Hepatocyte (in vitro differentiated cells): Measurements from ENCODE around the gene LITAF. TPM values are rescaled to one million over a fixed set of nuclear protein-coding genes. Genes with fewer than 3 reads are reported as not detected.

ENCODE experiments used
- DNase-seq: peaks from one replicate; pipeline ENCODE4 v3.0.0-alpha.2; 2016; ENCODE audit warnings: low spot score
- H2AFZ ChIP-seq: fragments of 200-600 bp; sonication (generic); 2 replicates; pipeline ENCODE4 v1.6.0; 2016; ENCODE audit warnings: antibody characterized with exemption, mild to moderate bottlenecking
- H3K27ac ChIP-seq: fragments of 200-600 bp; sonication (generic); 2 replicates; pipeline ENCODE4 v1.5.1; 2016; ENCODE audit warnings: mild to moderate bottlenecking
- H3K27me3 ChIP-seq: fragments of 200-600 bp; sonication (generic); 2 replicates; pipeline ENCODE4 v1.6.1; 2016
- H3K36me3 ChIP-seq: fragments of 200-600 bp; sonication (generic); replicated peaks from 2 replicates; pipeline ENCODE4 v1.5.1; 2016; ENCODE audit warnings: low read depth; ENCODE audit not compliant: insufficient read depth
- H3K4me1 ChIP-seq: fragments of 200-600 bp; sonication (generic); 2 replicates; pipeline ENCODE4 v1.5.1; 2016; ENCODE audit warnings: mild to moderate bottlenecking, moderate library complexity; ENCODE audit not compliant: insufficient read depth
- H3K4me2 ChIP-seq: fragments of 200-600 bp; sonication (generic); 2 replicates; pipeline ENCODE4 v1.6.0; 2016
- H3K4me3 ChIP-seq: fragments of 200-600 bp; sonication (generic); 2 replicates; pipeline ENCODE4 v1.5.1; 2016; ENCODE audit warnings: mild to moderate bottlenecking
- H3K79me2 ChIP-seq: fragments of 200-600 bp; sonication (generic); 2 replicates; pipeline ENCODE4 v1.6.0; 2017; ENCODE audit warnings: mild to moderate bottlenecking
- H3K9me2 ChIP-seq: fragments of 200-600 bp; sonication (generic); replicated peaks from 2 replicates; pipeline ENCODE4 v1.6.0; 2017; ENCODE audit warnings: mild to moderate bottlenecking; ENCODE audit not compliant: insufficient read depth
- H3K9me3 ChIP-seq: fragments of 200-600 bp; sonication (generic); 2 replicates; pipeline ENCODE4 v1.5.1; 2016; ENCODE audit warnings: low read depth, mild to moderate bottlenecking
- H4K20me1 ChIP-seq: fragments of 200-600 bp; sonication (generic); 2 replicates; pipeline ENCODE4 v1.6.0; 2016; ENCODE audit warnings: mild to moderate bottlenecking; ENCODE audit not compliant: insufficient read depth, poor library complexity, severe bottlenecking
- CTCF ChIP-seq: fragments of 200-600 bp; sonication (generic); IDR thresholded peaks from 2 replicates; pipeline ENCODE4 v1.5.1; 2016; ENCODE audit warnings: antibody characterized with exemption, mild to moderate bottlenecking; ENCODE audit not compliant: poor library complexity
- EZH2 ChIP-seq: fragments of 200-600 bp; sonication (generic); IDR thresholded peaks from 2 replicates; pipeline ENCODE4 v1.6.1; 2016; ENCODE audit warnings: antibody characterized with exemption, mild to moderate bottlenecking, borderline replicate concordance
- EZH2phosphoT487 ChIP-seq: fragments of 200-600 bp; sonication (generic); IDR thresholded peaks from one replicate; pipeline ENCODE4 v1.6.1; 2018; ENCODE audit warnings: antibody characterized with exemption, mild to moderate bottlenecking, low read depth, moderate library complexity; ENCODE audit not compliant: unreplicated experiment, severe bottlenecking
- WGBS: methylation state at CpG from one replicate; pipeline ENCODE4 v1.1.6; 2016; ENCODE audit warnings: low lambda C conversion rate; ENCODE audit errors: missing lambda C conversion rate; 5-methylcytosine and 5-hydroxymethylcytosine counted together
- polyA plus RNA-seq: library from polyadenylated mRNA; unstranded; fragments of >200 nt; fragmentation: Nextera tagmentation; extraction: Ambion mirVana; gene quantifications from 2 replicates; pipeline ENCODE4 v1.2.1, GENCODE V29; 2016
- total RNA-seq: library from RNA; depleted of rRNA; stranded (reverse); fragments of >200 nt; gene quantifications from 2 replicates; pipeline ENCODE4 v1.2.3, GENCODE V29; 2014

Gene LITAF
- total and polyA plus RNA-seq, 2 experiments from 2014 or later = 65.6 to 134 TPM

- WGBS = 62% methylated on average over 20 of the region's 20 CpGs
- peak; percentile 48 for DNase-seq
- H3K79me2 ChIP-seq = no peaks in the 10 kb centered on the region
- no peaks in the 10 kb centered on the region for H3K36me3 ChIP-seq
- peaks cover 14% of the 10 kb centered on the region for H3K4me1 ChIP-seq
- H3K27ac ChIP-seq = peak overlapping the region; percentile 65
- H3K9me3 ChIP-seq = no peaks in the 10 kb centered on the region
- no peak overlapping the region for H3K4me2 ChIP-seq
- H3K27me3 ChIP-seq = no peaks in the 10 kb centered on the region
- H3K4me3 ChIP-seq = no peak overlapping the region
- no peak overlapping the region for H2AFZ ChIP-seq
- H3K9me2 ChIP-seq = no peaks in the 10 kb centered on the region
- TF ChIP-seq EZH2 (no peak), CTCF (no peak), EZH2phosphoT487 (no peak)
- no peaks in the 10 kb centered on the region for H4K20me1 ChIP-seq
These were observed 26.9 kb upstream of the LITAF start for GRCh38 chr16:11613381-11614303.

- H3K27ac ChIP-seq = peak overlapping the region; percentile 65
- H3K36me3 ChIP-seq = no peaks in the 10 kb centered on the region
- H3K27me3 ChIP-seq = no peaks in the 10 kb centered on the region
- 85% methylated on average over 5 of the region's 5 CpGs for WGBS
- no peak for DNase-seq
- H3K79me2 ChIP-seq = no peaks in the 10 kb centered on the region
- TF ChIP-seq EZH2 (no peak), EZH2phosphoT487 (no peak)
- no peak overlapping the region for H3K4me2 ChIP-seq
- H2AFZ ChIP-seq = no peak overlapping the region
- peaks cover 14% of the 10 kb centered on the region for H3K4me1 ChIP-seq
- H3K4me3 ChIP-seq = no peak overlapping the region
- no peaks in the 10 kb centered on the region for H4K20me1 ChIP-seq
- H3K9me2 ChIP-seq = no peaks in the 10 kb centered on the region
- no peaks in the 10 kb centered on the region for H3K9me3 ChIP-seq
These were observed 25.9 kb upstream of the LITAF start for GRCh38 chr16:11612665-11613025.

- Histone ChIP-seq H3K4me3 (no peak overlapping the region), H3K79me2 (no peaks in the 10 kb centered on the region), H2AFZ (no peak overlapping the region), H4K20me1 (no peaks in the 10 kb centered on the region), H3K4me1 (peaks cover 14% of the 10 kb centered on the region), H3K9me3 (no peaks in the 10 kb centered on the region), H3K27me3 (no peaks in the 10 kb centered on the region), H3K4me2 (no peak overlapping the region), H3K9me2 (no peaks in the 10 kb centered on the region), H3K27ac (peak overlapping the region; percentile 65), H3K36me3 (no peaks in the 10 kb centered on the region)
- TF ChIP-seq EZH2phosphoT487 (no peak), CTCF (no peak), EZH2 (no peak)
- DNase-seq = peak; percentile 82
- WGBS = 82% methylated on average over 21 of the region's 23 CpGs
These were observed 25.3 kb upstream of the LITAF start for GRCh38 chr16:11611871-11612664.

- DNase-seq = no peak
- H2AFZ ChIP-seq = no peak overlapping the region
- H3K79me2 ChIP-seq = no peaks in the 10 kb centered on the region
- H3K9me2 ChIP-seq = no peaks in the 10 kb centered on the region
- no peaks in the 10 kb centered on the region for H4K20me1 ChIP-seq
- H3K27ac ChIP-seq = peak overlapping the region; percentile 5
- H3K9me3 ChIP-seq = no peaks in the 10 kb centered on the region
- 76% methylated on average over 6 of the region's 6 CpGs for WGBS
- TF ChIP-seq EZH2phosphoT487 (no peak), EZH2 (no peak), CTCF (no peak)
- H3K27me3 ChIP-seq = no peaks in the 10 kb centered on the region
- H3K36me3 ChIP-seq = no peaks in the 10 kb centered on the region
- no peak overlapping the region for H3K4me3 ChIP-seq
- peaks cover 14% of the 10 kb centered on the region for H3K4me1 ChIP-seq
- no peak overlapping the region for H3K4me2 ChIP-seq
These were observed 23.9 kb upstream of the LITAF start for GRCh38 chr16:11610580-11610979.
